H9 (cell line): ENCODE data around the gene GRID1. TPM values are rescaled to one million over a fixed set of nuclear protein-coding genes. Genes with fewer than 3 reads are reported as not detected.

Experiments
- DNase-seq: peaks from one replicate; pipeline ENCODE4 v3.0.0-alpha.2; 2017
- H2AFZ ChIP-seq: one replicate; pipeline ENCODE4 v1.6.1; 2013; ENCODE audit warnings: mild to moderate bottlenecking, low read length, control low read depth, moderate library complexity
- H2AK5ac ChIP-seq: 2 replicates; pipeline ENCODE4 v1.6.1; 2013; ENCODE audit warnings: low read length, control low read depth, mixed read lengths; ENCODE audit not compliant: insufficient read length
- H2BK120ac ChIP-seq: one replicate; pipeline ENCODE4 v1.6.1; 2013; ENCODE audit warnings: low read depth, mild to moderate bottlenecking, low read length, control low read depth, inconsistent platforms; ENCODE audit not compliant: poor library complexity, severe bottlenecking
- H2BK12ac ChIP-seq: 2 replicates; pipeline ENCODE4 v1.6.1; 2013; ENCODE audit warnings: low read length, control low read depth, mixed read lengths, low read depth; ENCODE audit not compliant: insufficient read length
- H2BK15ac ChIP-seq: 2 replicates; pipeline ENCODE4 v1.6.1; 2013; ENCODE audit warnings: low read depth, low read length, control low read depth
- H2BK20ac ChIP-seq: one replicate; pipeline ENCODE4 v1.6.1; 2013; ENCODE audit warnings: low read depth, mild to moderate bottlenecking, low read length, control low read depth, inconsistent platforms; ENCODE audit not compliant: poor library complexity, severe bottlenecking
- H2BK5ac ChIP-seq: 2 replicates; pipeline ENCODE4 v1.6.1; 2013; ENCODE audit warnings: low read length, control low read depth, mixed read lengths; ENCODE audit not compliant: insufficient read length
- H3K14ac ChIP-seq: 2 replicates; pipeline ENCODE4 v1.6.1; 2013; ENCODE audit warnings: low read length, control low read depth; ENCODE audit not compliant: insufficient read depth
- H3K18ac ChIP-seq: 2 replicates; pipeline ENCODE4 v1.6.1; 2013; ENCODE audit warnings: low read depth, mild to moderate bottlenecking, mixed read lengths, low read length, control low read depth; ENCODE audit not compliant: insufficient read length
- H3K23ac ChIP-seq: 2 replicates; pipeline ENCODE4 v1.6.1; 2013; ENCODE audit warnings: low read length, control low read depth, mixed read lengths, low read depth; ENCODE audit not compliant: insufficient read length
- H3K23me2 ChIP-seq: 2 replicates; pipeline ENCODE4 v1.6.1; 2013; ENCODE audit warnings: low read depth, mild to moderate bottlenecking, mixed read lengths, low read length, control low read depth; ENCODE audit not compliant: insufficient read length, poor library complexity, severe bottlenecking
- H3K27ac ChIP-seq: 2 replicates; pipeline ENCODE4 v1.5.1; 2013; ENCODE audit warnings: low read length, control low read depth, mixed read lengths, low read depth; ENCODE audit not compliant: insufficient read length
- H3K27me3 ChIP-seq: 2 replicates; pipeline ENCODE4 v1.6.1; 2013; ENCODE audit warnings: low read length, control low read depth, inconsistent platforms; ENCODE audit not compliant: insufficient read depth
- H3K4ac ChIP-seq: 2 replicates; pipeline ENCODE4 v1.6.1; 2013; ENCODE audit warnings: low read depth, mild to moderate bottlenecking, control low read depth, inconsistent platforms, low read length, moderate library complexity
- H3K4me1 ChIP-seq: 2 replicates; pipeline ENCODE4 v1.6.1; 2013; ENCODE audit warnings: low read length, control low read depth, inconsistent platforms; ENCODE audit not compliant: insufficient read depth
- H3K4me2 ChIP-seq: 2 replicates; pipeline ENCODE4 v1.6.1; 2013; ENCODE audit warnings: low read length, control low read depth, mixed read lengths; ENCODE audit not compliant: insufficient read length, insufficient read depth
- H3K56ac ChIP-seq: 2 replicates; pipeline ENCODE4 v1.6.1; 2013; ENCODE audit warnings: low read depth, mild to moderate bottlenecking, mixed read lengths, low read length, control low read depth; ENCODE audit not compliant: insufficient read length
- H3K79me1 ChIP-seq: 2 replicates; pipeline ENCODE4 v1.6.1; 2013; ENCODE audit warnings: low read depth, mild to moderate bottlenecking, moderate library complexity, low read length, control low read depth, inconsistent platforms; ENCODE audit not compliant: insufficient read depth, poor library complexity, severe bottlenecking
- H3K79me2 ChIP-seq: 2 replicates; pipeline ENCODE4 v1.6.1; 2013; ENCODE audit warnings: low read length, control low read depth, inconsistent platforms; ENCODE audit not compliant: insufficient read depth
- H3K9ac ChIP-seq: 2 replicates; pipeline ENCODE4 v1.6.1; 2013; ENCODE audit warnings: low read length, control low read depth, mixed read lengths; ENCODE audit not compliant: insufficient read length; ENCODE audit errors: extremely low read depth
- H3K9me3 ChIP-seq: one replicate; pipeline ENCODE4 v1.6.1; 2013; ENCODE audit warnings: low read depth, low read length, inconsistent platforms; ENCODE audit not compliant: control insufficient read depth
- H3T11ph ChIP-seq: one replicate; pipeline ENCODE4 v1.6.1; 2013; ENCODE audit warnings: mild to moderate bottlenecking, low read length, control low read depth, inconsistent platforms
- H4K20me1 ChIP-seq: one replicate; pipeline ENCODE4 v1.6.1; 2013; ENCODE audit not compliant: control insufficient read depth, insufficient read length, insufficient read depth
- H4K5ac ChIP-seq: 2 replicates; pipeline ENCODE4 v1.6.1; 2013; ENCODE audit warnings: low read depth, mild to moderate bottlenecking, mixed read lengths, low read length, control low read depth; ENCODE audit not compliant: insufficient read length
- H4K8ac ChIP-seq: replicated peaks from 2 replicates; pipeline ENCODE4 v1.6.1; 2013; ENCODE audit warnings: low read length, control low read depth, mixed read lengths, low read depth; ENCODE audit not compliant: insufficient read length
- H4K91ac ChIP-seq: 2 replicates; pipeline ENCODE4 v1.6.1; 2013; ENCODE audit warnings: low read depth, mild to moderate bottlenecking, moderate library complexity, mixed read lengths, low read length, control low read depth; ENCODE audit not compliant: insufficient read length
- H3K27ac Mint-ChIP-seq, 3 experiments: 2 replicates in 2 of 3; 3 replicates in 1 of 3; pipeline ENCODE4 v1.8.0; 2020 to 2021; ENCODE audit warnings: mixed read lengths in 3 of 3, mild to moderate bottlenecking in 1 of 3, moderate library complexity in 1 of 3
- H3K27me3 Mint-ChIP-seq: 2 replicates; pipeline ENCODE4 v1.8.0; 2021; ENCODE audit warnings: low read depth, mild to moderate bottlenecking, moderate library complexity, mixed read lengths
- H3K36me3 Mint-ChIP-seq, 3 experiments: 2 replicates in 2 of 3; 3 replicates in 1 of 3; pipeline ENCODE4 v1.8.0; 2020 to 2021; ENCODE audit warnings: low read depth in 3 of 3, mixed read lengths in 3 of 3; ENCODE audit not compliant: insufficient read depth in 1 of 3
- H3K4me1 Mint-ChIP-seq, 2 experiments: 2 replicates each; pipeline ENCODE4 v1.8.0; 2020; ENCODE audit warnings: mixed read lengths in 2 of 2
- H3K4me3 Mint-ChIP-seq, 2 experiments: 2 replicates in 1 of 2; 3 replicates in 1 of 2; pipeline ENCODE4 v1.8.0; 2020 to 2021; ENCODE audit warnings: mild to moderate bottlenecking in 2 of 2, mixed read lengths in 2 of 2, moderate library complexity in 1 of 2
- H3K9me3 Mint-ChIP-seq, 2 experiments: 2 replicates in 1 of 2; 3 replicates in 1 of 2; pipeline ENCODE4 v1.8.0; 2020; ENCODE audit warnings: mild to moderate bottlenecking in 2 of 2, mixed read lengths in 2 of 2, moderate library complexity in 1 of 2
- WGBS: extraction: QIAGEN DNeasy Blood & Tissue Kit; methylation state at CpG from one replicate; pipeline ENCODE4 v1.1.7; 2013; ENCODE audit warnings: missing lambda C conversion rate, low lambda C conversion rate, mixed read lengths; ENCODE audit not compliant: insufficient read length; ENCODE audit errors: extremely low coverage; 5-methylcytosine and 5-hydroxymethylcytosine counted together
- total RNA-seq: library from RNA; stranded (reverse); gene quantifications from 2 replicates; pipeline ENCODE4 v1.2.1, GENCODE V29; 2021
- TF ChIP-seq, protein P1 (sequence below): fragments of 200-600 bp; sonication (generic); conservative IDR thresholded peaks from 3 replicates; pipeline ENCODE4 v1.8.0; 2021; ENCODE audit warnings: antibody characterized with exemption, mild to moderate bottlenecking

GRID1 gene
- total RNA-seq, 1 experiment from 2014 or later: 0.35 TPM

DNA sequence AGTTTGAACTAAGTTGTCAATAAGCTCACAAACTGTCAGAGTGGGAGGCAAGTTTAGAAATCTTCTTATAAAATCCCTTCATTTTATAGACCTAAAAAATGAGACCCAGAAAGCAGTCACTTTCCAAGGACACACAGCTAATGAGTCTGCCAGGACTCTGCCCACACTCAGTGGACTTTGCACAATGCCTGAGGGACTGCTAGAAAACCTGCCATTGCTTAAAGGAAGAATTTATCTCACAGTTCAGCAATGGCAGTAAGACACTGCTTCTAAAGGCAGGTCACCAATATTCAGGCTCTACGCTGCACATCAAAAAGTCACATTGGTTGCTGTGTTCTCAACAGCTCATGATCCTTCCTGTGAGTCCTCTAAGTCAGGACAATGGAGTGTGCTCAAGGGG is 698.1 kb downstream of the GRID1 start:
- no CpG with 5 or more reads among the region's 1 CpG for WGBS
- Histone ChIP-seq H3K23ac (no peak overlapping the region), H2BK20ac (no peak overlapping the region), H4K91ac (no peak overlapping the region), H3K14ac (no peak overlapping the region), H3K79me1 (no peaks in the 10 kb centered on the region), H3K27ac (no peak overlapping the region), H2BK15ac (no peak overlapping the region), H4K5ac (no peak overlapping the region), H4K8ac (no peak overlapping the region), H4K20me1 (no peaks in the 10 kb centered on the region), H3T11ph (no peak overlapping the region), H2BK120ac (no peak overlapping the region), H3K4me1 (peaks cover 6% of the 10 kb centered on the region; the same call in 1 of the 2 replicates), H2AFZ (no peak overlapping the region), H3K4ac (no peak overlapping the region), H3K23me2 (no peaks in the 10 kb centered on the region), H3K9ac (no peak overlapping the region), H3K18ac (no peak overlapping the region), H3K56ac (no peak overlapping the region), H3K9me3 (no peaks in the 10 kb centered on the region), H3K27me3 (no peaks in the 10 kb centered on the region), H2BK5ac (no peak overlapping the region), H3K4me2 (no peak overlapping the region), H2AK5ac (no peak overlapping the region), H2BK12ac (no peak overlapping the region), H3K79me2 (no peaks in the 10 kb centered on the region)
- H3K9me3 Mint-ChIP-seq: peaks cover 13 to 14% of the 10 kb centered on the region in 2 experiments
- peak overlapping the region in 1 of 2 experiments; percentile 40; a peak in 1 of 5 replicates for H3K4me3 Mint-ChIP-seq
- no peak overlapping the region for H3K27ac Mint-ChIP-seq
- TF ChIP-seq, protein P1, sequence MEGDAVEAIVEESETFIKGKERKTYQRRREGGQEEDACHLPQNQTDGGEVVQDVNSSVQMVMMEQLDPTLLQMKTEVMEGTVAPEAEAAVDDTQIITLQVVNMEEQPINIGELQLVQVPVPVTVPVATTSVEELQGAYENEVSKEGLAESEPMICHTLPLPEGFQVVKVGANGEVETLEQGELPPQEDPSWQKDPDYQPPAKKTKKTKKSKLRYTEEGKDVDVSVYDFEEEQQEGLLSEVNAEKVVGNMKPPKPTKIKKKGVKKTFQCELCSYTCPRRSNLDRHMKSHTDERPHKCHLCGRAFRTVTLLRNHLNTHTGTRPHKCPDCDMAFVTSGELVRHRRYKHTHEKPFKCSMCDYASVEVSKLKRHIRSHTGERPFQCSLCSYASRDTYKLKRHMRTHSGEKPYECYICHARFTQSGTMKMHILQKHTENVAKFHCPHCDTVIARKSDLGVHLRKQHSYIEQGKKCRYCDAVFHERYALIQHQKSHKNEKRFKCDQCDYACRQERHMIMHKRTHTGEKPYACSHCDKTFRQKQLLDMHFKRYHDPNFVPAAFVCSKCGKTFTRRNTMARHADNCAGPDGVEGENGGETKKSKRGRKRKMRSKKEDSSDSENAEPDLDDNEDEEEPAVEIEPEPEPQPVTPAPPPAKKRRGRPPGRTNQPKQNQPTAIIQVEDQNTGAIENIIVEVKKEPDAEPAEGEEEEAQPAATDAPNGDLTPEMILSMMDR: no peak
- DNase-seq: no peak
- peaks cover 6 to 23% (median 9%) of the 10 kb centered on the region in 3 experiments; a peak in 6 of 7 replicates for H3K36me3 Mint-ChIP-seq
- peaks cover 24 to 27% of the 10 kb centered on the region in 2 experiments for H3K4me1 Mint-ChIP-seq
- H3K27me3 Mint-ChIP-seq: peaks cover 24% of the 10 kb centered on the region
